H1 (cell line): ENCODE data around the gene PCDHGA1.
A peak's percentile ranks its signal among the peaks of the same experiment; 100 is the strongest.
"Not testable (repeated sequence)": the region's sequence is repeated elsewhere in the genome, so short reads cannot be mapped to it uniquely, and the experiment has no call there.

Source experiments
- EP300 ChIP-seq, 2 experiments: IDR thresholded peaks; 1 replicate in 1 of 2; 2 replicates in 1 of 2; pipeline ENCODE4 v1.6.1; 2011 to 2012; ENCODE audit warnings: low read depth in 2 of 2, low read length in 2 of 2, mild to moderate bottlenecking in 2 of 2, borderline replicate concordance in 1 of 2, inconsistent platforms in 1 of 2, moderate library complexity in 1 of 2
- GABPA ChIP-seq: IDR thresholded peaks from 2 replicates; pipeline ENCODE4 v1.6.1; 2011; ENCODE audit warnings: mild to moderate bottlenecking, low read length, moderate library complexity, borderline replicate concordance; ENCODE audit not compliant: insufficient read depth
- POLR2A ChIP-seq, 2 experiments: IDR thresholded peaks; 1 replicate in 1 of 2; 2 replicates in 1 of 2; pipeline ENCODE4 v1.6.1; 2011; ENCODE audit warnings: low read depth in 2 of 2, low read length in 2 of 2, mild to moderate bottlenecking in 2 of 2; ENCODE audit errors: control extremely low read depth in 1 of 2
- SP1 ChIP-seq: IDR thresholded peaks from 2 replicates; pipeline ENCODE4 v1.6.1; 2011; ENCODE audit warnings: low read depth, low read length
- SRF ChIP-seq: IDR thresholded peaks from 2 replicates; pipeline ENCODE4 v1.6.1; 2011; ENCODE audit warnings: mild to moderate bottlenecking, low read depth, low read length, moderate library complexity
- TEAD4 ChIP-seq: IDR thresholded peaks from 2 replicates; pipeline ENCODE4 v1.6.1; 2012; ENCODE audit warnings: low read depth, low read length, inconsistent platforms, mixed read lengths
- TF ChIP-seq, protein P1 (sequence below), 3 experiments: IDR thresholded peaks; 1 replicate in 2 of 3; 2 replicates in 1 of 3; pipeline versions ENCODE4 v1.5.1 to v1.6.1; 2011; ENCODE audit warnings: low read length in 3 of 3, mild to moderate bottlenecking in 3 of 3, inconsistent platforms in 2 of 3, low read depth in 1 of 3, moderate library complexity in 1 of 3; ENCODE audit not compliant: insufficient read depth in 1 of 3; ENCODE audit errors: control extremely low read depth in 1 of 3

DNA sequence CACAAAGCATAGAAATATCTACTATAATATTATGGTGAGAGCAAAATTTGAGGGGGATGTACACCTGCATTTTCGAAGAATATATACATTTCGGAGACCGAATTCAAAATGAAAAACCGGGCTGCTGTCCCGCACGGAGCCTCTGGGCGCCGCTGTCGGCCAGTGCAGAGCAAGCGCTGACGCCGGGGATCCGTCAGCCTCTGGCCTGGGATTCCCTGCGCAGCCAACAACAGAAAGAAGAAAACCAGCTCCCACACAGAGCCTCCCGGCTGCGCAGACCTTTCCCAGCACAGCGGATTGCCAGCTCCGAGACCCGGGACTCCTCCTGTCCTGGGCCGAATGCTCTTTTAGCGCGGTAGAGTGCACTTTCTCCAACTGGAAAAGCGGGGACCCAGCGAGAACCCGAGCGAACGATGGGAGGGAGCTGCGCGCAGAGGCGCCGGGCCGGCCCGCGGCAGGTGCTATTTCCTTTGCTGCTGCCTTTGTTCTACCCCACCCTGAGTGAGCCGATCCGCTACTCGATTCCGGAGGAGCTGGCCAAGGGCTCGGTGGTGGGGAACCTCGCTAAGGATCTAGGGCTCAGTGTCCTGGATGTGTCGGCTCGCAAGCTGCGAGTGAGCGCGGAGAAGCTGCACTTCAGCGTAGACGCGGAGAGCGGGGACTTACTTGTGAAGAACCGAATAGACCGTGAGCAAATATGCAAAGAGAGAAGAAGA is 77.6 kb downstream of the PCDHGA1 start, which contains the start of gene PCDHGB6:
- TF ChIP-seq, protein P1, sequence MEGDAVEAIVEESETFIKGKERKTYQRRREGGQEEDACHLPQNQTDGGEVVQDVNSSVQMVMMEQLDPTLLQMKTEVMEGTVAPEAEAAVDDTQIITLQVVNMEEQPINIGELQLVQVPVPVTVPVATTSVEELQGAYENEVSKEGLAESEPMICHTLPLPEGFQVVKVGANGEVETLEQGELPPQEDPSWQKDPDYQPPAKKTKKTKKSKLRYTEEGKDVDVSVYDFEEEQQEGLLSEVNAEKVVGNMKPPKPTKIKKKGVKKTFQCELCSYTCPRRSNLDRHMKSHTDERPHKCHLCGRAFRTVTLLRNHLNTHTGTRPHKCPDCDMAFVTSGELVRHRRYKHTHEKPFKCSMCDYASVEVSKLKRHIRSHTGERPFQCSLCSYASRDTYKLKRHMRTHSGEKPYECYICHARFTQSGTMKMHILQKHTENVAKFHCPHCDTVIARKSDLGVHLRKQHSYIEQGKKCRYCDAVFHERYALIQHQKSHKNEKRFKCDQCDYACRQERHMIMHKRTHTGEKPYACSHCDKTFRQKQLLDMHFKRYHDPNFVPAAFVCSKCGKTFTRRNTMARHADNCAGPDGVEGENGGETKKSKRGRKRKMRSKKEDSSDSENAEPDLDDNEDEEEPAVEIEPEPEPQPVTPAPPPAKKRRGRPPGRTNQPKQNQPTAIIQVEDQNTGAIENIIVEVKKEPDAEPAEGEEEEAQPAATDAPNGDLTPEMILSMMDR (IDR thresholded peaks at IDR 0.05; ENCODE audit: control extremely low read depth in 1 of 3, insufficient read depth in 1 of 3, low read depth in 1 of 3, low read length in 3 of 3), result peak; percentile 72 to 91 (median 78)
- TF ChIP-seq POLR2A (IDR thresholded peaks at IDR 0.05; ENCODE audit: control extremely low read depth in 1 of 2, low read depth in 2 of 2, low read length in 2 of 2) (peak in 1 of 2 experiments; percentile 30; a peak in 1 of 3 replicates), TEAD4 (0 out of 2 replicates have a peak, but pooled peaks have one; percentile 8)
- TF ChIP-seq EP300 (IDR thresholded peaks at IDR 0.05; ENCODE audit: borderline replicate concordance in 1 of 2, low read depth in 2 of 2, low read length in 2 of 2); GABPA; SRF; SP1: not testable (repeated sequence)
